HepG2 (cell line): ENCODE data around the gene CAPN10. TPM values are rescaled to one million over a fixed set of nuclear protein-coding genes. Genes with fewer than 3 reads are reported as not detected.

Experiments used
- ATF3 ChIP-seq: sonication (generic); formaldehyde crosslinking; IDR thresholded peaks from 2 replicates; pipeline ENCODE4 v1.4.0; 2020; ENCODE audit warnings: missing genetic modification reagents
- BRF2 ChIP-seq: sonication (generic); formaldehyde crosslinking; IDR thresholded peaks from 2 replicates; pipeline ENCODE4 v1.8.1; 2022; ENCODE audit warnings: mild to moderate bottlenecking, missing genetic modification reagents
- FOXM1 ChIP-seq: sonication (generic); formaldehyde crosslinking; IDR thresholded peaks from 2 replicates; pipeline ENCODE4 v1.5.0; 2020; ENCODE audit warnings: missing genetic modification reagents
- FOXO4 ChIP-seq: sonication (generic); formaldehyde crosslinking; conservative IDR thresholded peaks from 2 replicates; pipeline ENCODE4 v1.8.1; 2023; ENCODE audit warnings: missing genetic modification reagents
- HMG20B ChIP-seq: conservative IDR thresholded peaks from 2 replicates; pipeline ENCODE4 v1.6.1; 2016; ENCODE audit warnings: missing genetic modification reagents, missing compliant biosample characterization
- KDM2A ChIP-seq: sonication (generic); formaldehyde crosslinking; IDR thresholded peaks from 2 replicates; pipeline ENCODE4 v1.4.0; 2020; ENCODE audit warnings: low read depth, missing genetic modification reagents, borderline replicate concordance
- MAZ ChIP-seq, 2 experiments: sonication (generic) in 1 of 2; formaldehyde crosslinking in 1 of 2; IDR thresholded peaks; 2 replicates each; pipeline versions ENCODE4 v1.5.0 to v1.6.1; 2012 to 2020; ENCODE audit warnings: low read depth in 2 of 2, mild to moderate bottlenecking in 2 of 2, borderline replicate concordance in 1 of 2, improper control_type of control experiment in 1 of 2, low read length in 1 of 2, missing genetic modification reagents in 1 of 2, moderate library complexity in 1 of 2
- NKX3-1 ChIP-seq: sonication (generic); formaldehyde crosslinking; IDR thresholded peaks from 2 replicates; pipeline ENCODE4 v1.5.0; 2020; ENCODE audit warnings: missing genetic modification reagents
- REXO4 ChIP-seq: sonication (generic); formaldehyde crosslinking; IDR thresholded peaks from 2 replicates; pipeline ENCODE4 v1.8.0; 2022; ENCODE audit warnings: missing genetic modification reagents, mild to moderate bottlenecking, borderline replicate concordance
- RFX5 ChIP-seq: IDR thresholded peaks from 2 replicates; pipeline ENCODE4 v1.6.1; 2011; ENCODE audit warnings: low read depth, low read length, improper control_type of control experiment
- SOX5 ChIP-seq: IDR thresholded peaks from 2 replicates; pipeline ENCODE4 v1.6.1; 2016; ENCODE audit warnings: borderline replicate concordance
- SYNCRIP ChIP-seq: fragments of 200-400 bp; formaldehyde crosslinking; IDR thresholded peaks from 2 replicates; pipeline ENCODE4 v1.6.1; 2018; ENCODE audit warnings: mild to moderate bottlenecking, low read depth, low read length; ENCODE audit not compliant: insufficient read depth
- TCF7 ChIP-seq: sonication (generic); IDR thresholded peaks from 2 replicates; pipeline ENCODE4 v1.6.1; 2016; ENCODE audit warnings: antibody characterized with exemption, low read depth
- TFDP2 ChIP-seq: sonication (generic); formaldehyde crosslinking; IDR thresholded peaks from 2 replicates; pipeline ENCODE4 v1.4.0; 2020; ENCODE audit warnings: missing genetic modification reagents
- THRA ChIP-seq: sonication (generic); formaldehyde crosslinking; IDR thresholded peaks from 2 replicates; pipeline ENCODE4 v1.4.0; 2020; ENCODE audit warnings: missing genetic modification reagents, borderline replicate concordance
- TRIM22 ChIP-seq: fragments of 450-650 bp; IDR thresholded peaks from 2 replicates; pipeline ENCODE4 v1.6.1; 2017
- ZFP82 ChIP-seq: sonication (generic); formaldehyde crosslinking; IDR thresholded peaks from 2 replicates; pipeline ENCODE4 v1.5.1; 2020; ENCODE audit warnings: mild to moderate bottlenecking, missing genetic modification reagents, borderline replicate concordance
- ZFYVE20 ChIP-seq: sonication (generic); formaldehyde crosslinking; IDR thresholded peaks from 2 replicates; pipeline ENCODE4 v1.8.0; 2023; ENCODE audit warnings: low read depth, mild to moderate bottlenecking, moderate library complexity, missing genetic modification reagents, borderline replicate concordance
- ZIK1 ChIP-seq: sonication (generic); formaldehyde crosslinking; IDR thresholded peaks from 2 replicates; pipeline ENCODE4 v1.5.0; 2020; ENCODE audit warnings: mild to moderate bottlenecking, low read depth, missing genetic modification reagents, borderline replicate concordance
- ZNF30 ChIP-seq: sonication (generic); formaldehyde crosslinking; IDR thresholded peaks from 2 replicates; pipeline ENCODE4 v1.5.0; 2020; ENCODE audit warnings: mild to moderate bottlenecking, missing genetic modification reagents
- ZNF75D ChIP-seq: sonication (generic); formaldehyde crosslinking; IDR thresholded peaks from 2 replicates; pipeline ENCODE4 v1.8.1; 2023; ENCODE audit warnings: missing genetic modification reagents, mild to moderate bottlenecking, borderline replicate concordance
- polyA plus RNA-seq, 8 experiments: library from polyadenylated mRNA; depleted of rRNA in 3 of 8; stranded (reverse) in 7 of 8; unstranded in 1 of 8; fragments of >200 nt; fragmentation: Illumina TruSeq in 4 of 8; extraction: Trizol in 4 of 8; gene quantifications; 2 replicates each; pipeline versions ENCODE4 v1.2.1 to v1.2.3, GENCODE V29; 2011 to 2016; ENCODE audit warnings: low read depth in 4 of 8, missing spikeins in 1 of 8, mixed read lengths in 1 of 8; ENCODE audit not compliant: insufficient read depth in 1 of 8
- total RNA-seq, 5 experiments: library from RNA; depleted of rRNA; stranded (reverse); fragments of >200 nt; fragmentation: Illumina TruSeq; extraction: Trizol; gene quantifications; 2 replicates each; pipeline ENCODE4 v1.2.3, GENCODE V29; 2016; ENCODE audit warnings: low read depth in 1 of 5

CAPN10 gene
- total and polyA plus RNA-seq, 2 of the 13 experiments (the other 11 are each of a cell fraction or from before 2014, with no cell fraction given) = 27.6 to 32.4 TPM

GRCh38 chr2:240579771-240580614, 6.5 kb upstream of the CAPN10 start (continued):
- TF ChIP-seq MAZ (IDR thresholded peaks at IDR 0.05; ENCODE audit: borderline replicate concordance, low read depth, low read length) (no peak), MAZ (CRISPR knock-in tag; IDR thresholded peaks at IDR 0.05; ENCODE audit: low read depth) (peak; percentile 57), NKX3-1 (CRISPR knock-in tag) (0 out of 2 replicates have a peak, but pooled peaks have one; percentile 34), TRIM22 (no peak), SOX5 (no peak; the same call in 1 of the 2 replicates), ZIK1 (CRISPR knock-in tag) (no peak), SYNCRIP (no peak), HMG20B (CRISPR knock-in tag) (peak; percentile 56; the same call in 1 of the 2 replicates), ATF3 (CRISPR knock-in tag) (peak; percentile 76; the same call in 1 of the 2 replicates), THRA (CRISPR knock-in tag) (0 out of 2 replicates have a peak, but pooled peaks have one; percentile 53), ZFYVE20 (no peak; the same call in 1 of the 2 replicates), ZFP82 (CRISPR knock-in tag) (0 out of 2 replicates have a peak, but pooled peaks have one; percentile 79), FOXO4 (CRISPR knock-in tag) (0 out of 2 replicates have a peak, but pooled peaks have one; percentile 68), REXO4 (peak; percentile 78; the same call in 1 of the 2 replicates), FOXM1 (CRISPR knock-in tag) (no peak), KDM2A (CRISPR knock-in tag) (peak; percentile 86), RFX5 (no peak), BRF2 (CRISPR knock-in tag) (no peak), TCF7 (no peak), TFDP2 (peak; percentile 72; the same call in 1 of the 2 replicates), ZNF30 (CRISPR knock-in tag) (peak; percentile 63; the same call in 1 of the 2 replicates), ZNF75D (CRISPR knock-in tag) (no peak)
